ENCODE data around the gene TNFSF13.

GRCh38 chr17:7563115-7563869 is 4.7 kb downstream of the TNFSF13 start:
- no peak for TF ChIP-seq CTCF (IDR thresholded peaks at IDR 0.05)
- no peak for TF ChIP-seq POLR2A (IDR thresholded peaks at IDR 0.05)
